HEK293 (cell line): Measurements from ENCODE around the gene ISG20L2.

Source experiments
- CTCF ChIA-PET: fragments of 350-600 bp; formaldehyde crosslinking; extraction: SDS; loops from one replicate; lab custom pipeline; 2021; ENCODE audit warnings: antibody characterized with exemption; lab: Yijun Ruan, JAX
- POLR2A ChIA-PET: fragments of 300-600 bp; formaldehyde crosslinking; extraction: SDS; loops from one replicate; lab custom pipeline; 2020; ENCODE audit warnings: antibody characterized with exemption, inconsistent platforms; lab: Yijun Ruan, JAX
- H3K27ac ChIP-seq: fragments of 200-500 bp; sonication (Bioruptor generic); 2 replicates; pipeline ENCODE4 v1.5.1; 2014; ENCODE audit warnings: low read depth, low read length, control low read depth, inconsistent platforms; ENCODE audit errors: extremely low read depth
- H3K36me3 ChIP-seq, 2 experiments: fragments of 200-500 bp in 1 of 2; sonication (Bioruptor generic) in 1 of 2; 1 replicate in 1 of 2; 2 replicates in 1 of 2; pipeline ENCODE4 v1.5.1; 2014 to 2017; ENCODE audit warnings: inconsistent platforms in 2 of 2, low read length in 2 of 2; ENCODE audit not compliant: control insufficient read depth in 2 of 2, insufficient read depth in 1 of 2
- H3K4me1 ChIP-seq: fragments of 200-500 bp; sonication (Bioruptor generic); 2 replicates; pipeline ENCODE4 v1.5.1; 2014; ENCODE audit warnings: mild to moderate bottlenecking, low read length, inconsistent platforms; ENCODE audit not compliant: control insufficient read depth, insufficient read depth
- H3K4me3 ChIP-seq: 2 replicates; pipeline ENCODE4 v1.5.1; 2011; ENCODE audit warnings: low read depth, mild to moderate bottlenecking, control low read depth, low read length, moderate library complexity
- H3K9me3 ChIP-seq: fragments of 200-500 bp; sonication (Bioruptor generic); 2 replicates; pipeline ENCODE4 v1.5.1; 2014; ENCODE audit warnings: low read depth, low read length, inconsistent platforms; ENCODE audit not compliant: control insufficient read depth, insufficient read depth
- HOXC10 ChIP-seq: sonication (generic); formaldehyde crosslinking; IDR thresholded peaks from 2 replicates; pipeline ENCODE4 v1.8.1; 2023; ENCODE audit warnings: mild to moderate bottlenecking, missing genetic modification reagents
- KLF10 ChIP-seq: fragments of 450-650 bp; IDR thresholded peaks from 2 replicates; pipeline ENCODE4 v1.5.1; 2018; ENCODE audit warnings: missing biosample characterization, mild to moderate bottlenecking, missing genetic modification characterization
- SCRT1 ChIP-seq: fragments of 450-650 bp; formaldehyde crosslinking; IDR thresholded peaks from 2 replicates; pipeline ENCODE4 v1.5.1; 2016; ENCODE audit warnings: missing biosample characterization, missing genetic modification characterization, borderline replicate concordance
- SCRT2 ChIP-seq: fragments of 450-650 bp; formaldehyde crosslinking; IDR thresholded peaks from 2 replicates; pipeline ENCODE4 v1.5.1; 2016; ENCODE audit warnings: missing biosample characterization, missing genetic modification characterization
- WT1 ChIP-seq: fragments of 450-650 bp; formaldehyde crosslinking; IDR thresholded peaks from 2 replicates; pipeline ENCODE4 v1.5.1; 2016; ENCODE audit warnings: missing biosample characterization, missing genetic modification characterization
- ZBTB8A ChIP-seq: fragments of 450-650 bp; formaldehyde crosslinking; IDR thresholded peaks from 2 replicates; pipeline ENCODE4 v1.5.1; 2016; ENCODE audit warnings: missing biosample characterization, missing genetic modification characterization
- ZNF138 ChIP-seq: fragments of 450-650 bp; formaldehyde crosslinking; IDR thresholded peaks from 2 replicates; pipeline ENCODE4 v1.5.1; 2016; ENCODE audit warnings: missing biosample characterization, missing genetic modification characterization, borderline replicate concordance
- ZNF2 ChIP-seq: fragments of 450-650 bp; formaldehyde crosslinking; IDR thresholded peaks from 2 replicates; pipeline ENCODE4 v1.5.1; 2016; ENCODE audit warnings: missing biosample characterization, missing genetic modification characterization
- ZNF292 ChIP-seq: fragments of 450-650 bp; formaldehyde crosslinking; IDR thresholded peaks from 2 replicates; pipeline ENCODE4 v1.5.1; 2016; ENCODE audit warnings: low read depth, missing biosample characterization, missing genetic modification characterization, borderline replicate concordance
- ZNF426 ChIP-seq: fragments of 450-650 bp; formaldehyde crosslinking; IDR thresholded peaks from 2 replicates; pipeline ENCODE4 v1.5.1; 2017; ENCODE audit warnings: missing biosample characterization, missing genetic modification characterization, mild to moderate bottlenecking, inconsistent platforms, moderate library complexity
- ZNF501 ChIP-seq: fragments of 450-650 bp; formaldehyde crosslinking; IDR thresholded peaks from 2 replicates; pipeline ENCODE4 v1.5.1; 2016; ENCODE audit warnings: missing biosample characterization, missing genetic modification characterization
- ZNF548 ChIP-seq: fragments of 450-650 bp; formaldehyde crosslinking; IDR thresholded peaks from 2 replicates; pipeline ENCODE4 v1.5.1; 2016; ENCODE audit warnings: missing biosample characterization, missing genetic modification characterization
- ZNF555 ChIP-seq: fragments of 450-650 bp; formaldehyde crosslinking; conservative IDR thresholded peaks from 2 replicates; pipeline ENCODE4 v1.5.1; 2017; ENCODE audit warnings: missing biosample characterization, mild to moderate bottlenecking, missing genetic modification characterization, inconsistent platforms
- ZNF664 ChIP-seq: fragments of 450-650 bp; formaldehyde crosslinking; IDR thresholded peaks from 2 replicates; pipeline ENCODE4 v1.5.1; 2016; ENCODE audit warnings: missing biosample characterization, missing genetic modification characterization
- ZNF670 ChIP-seq: fragments of 450-650 bp; formaldehyde crosslinking; IDR thresholded peaks from 2 replicates; pipeline ENCODE4 v1.5.1; 2016; ENCODE audit warnings: missing biosample characterization, missing genetic modification characterization, low read depth

The ISG20L2 gene

GRCh38 chr1:156740237-156740740 lies 11.7 kb upstream of the ISG20L2 start:
- Histone ChIP-seq H3K36me3 (peaks cover 0 to 73% of the 10 kb centered on the region in 2 experiments; a peak in 2 of 3 replicates), H3K27ac (peak overlapping the region; percentile 59), H3K4me3 (peak overlapping the region; percentile 74), H3K4me1 (no peaks in the 10 kb centered on the region), H3K9me3 (no peaks in the 10 kb centered on the region)
- CTCF ChIA-PET: interaction anchor here (0.6 to 3.5 kb wide), 4 partner anchors 13 to 136 kb away, joined by 3 to 28 read pairs (median 6); partner anchors contain the start of genes ISG20L2 and METTL25B
- POLR2A ChIA-PET: interaction anchor here (0.9 to 3.1 kb wide), 9 partner anchors 9 to 79 kb away, joined by 3 to 110 read pairs (median 8); partner anchors contain the start of genes HDGF, ISG20L2, METTL25B and PRCC
- no peak for TF ChIP-seq ZNF2 (tag by site-specific recombination)

- H3K36me3 ChIP-seq: peaks cover 4 to 66% of the 10 kb centered on the region in 2 experiments; a peak in 2 of 3 replicates
- CTCF ChIA-PET: interaction anchor here (1.0 to 3.5 kb wide), 3 partner anchors 11 to 150 kb away, joined by 3 to 28 read pairs (median 5); partner anchors contain the start of genes ISG20L2 and METTL25B
Measured at GRCh38 chr1:156738916-156739315, 10.3 kb upstream of the ISG20L2 start.

GRCh38 chr1:156738407-156738806 lies 9.8 kb upstream of the ISG20L2 start:
- H3K9me3 ChIP-seq: no peaks in the 10 kb centered on the region
- no peaks in the 10 kb centered on the region for H3K4me1 ChIP-seq
- ChIA-PET POLR2A (interaction anchor here (1.2 to 3.1 kb wide), 2 partner anchors 14 to 29 kb away, joined by 3 to 63 read pairs; partner anchors contain the start of genes HDGF and PRCC), CTCF (interaction anchor here (1.0 to 3.5 kb wide), 3 partner anchors 11 to 151 kb away, joined by 3 to 28 read pairs (median 5); partner anchors contain the start of genes ISG20L2 and METTL25B)
- H3K36me3 ChIP-seq: peaks cover 4 to 66% of the 10 kb centered on the region in 2 experiments; a peak in 2 of 3 replicates
- TF ChIP-seq ZNF555 (tag by site-specific recombination): no peak
- no peak for TF ChIP-seq ZNF548 (tag by site-specific recombination)
- no peak for TF ChIP-seq ZNF292 (tag by site-specific recombination)
- TF ChIP-seq ZNF501 (tag by site-specific recombination): no peak
- H3K27ac ChIP-seq: no peak overlapping the region
- H3K4me3 ChIP-seq: no peak overlapping the region

More at GRCh38 chr1:156738916-156739315, 10.3 kb upstream of the ISG20L2 start:
- POLR2A ChIA-PET: interaction anchor here (0.9 to 3.1 kb wide), 3 partner anchors 10 to 28 kb away, joined by 3 to 63 read pairs (median 4); partner anchors contain the start of genes HDGF, ISG20L2, METTL25B and PRCC
- TF ChIP-seq ZNF670 (tag by site-specific recombination) (no peak), ZNF426 (tag by site-specific recombination) (no peak), HOXC10 (no peak), WT1 (tag by site-specific recombination) (no peak), ZBTB8A (no peak), ZNF664 (peak; percentile 14; the same call in 1 of the 2 replicates)
- Histone ChIP-seq H3K4me1 (no peaks in the 10 kb centered on the region), H3K4me3 (no peak overlapping the region), H3K9me3 (no peaks in the 10 kb centered on the region), H3K27ac (no peak overlapping the region)

- H3K4me3 ChIP-seq: no peak overlapping the region
- H3K4me1 ChIP-seq: no peaks in the 10 kb centered on the region
- ChIA-PET POLR2A (no interaction called here), CTCF (interaction anchor here (1.6 to 10.1 kb wide), 2 partner anchors 28 to 49 kb away, joined by 5 to 526 read pairs; partner anchors contain the start of genes CRABP2 and NES)
- TF ChIP-seq SCRT1 (peak; percentile 10; the same call in 1 of the 2 replicates), SCRT2 (0 out of 2 replicates have a peak, but pooled peaks have one; percentile 19), KLF10 (tag by site-specific recombination) (no peak), ZNF138 (tag by site-specific recombination) (no peak)
- H3K36me3 ChIP-seq: peaks cover 4 to 68% of the 10 kb centered on the region in 2 experiments; a peak in 2 of 3 replicates
- H3K27ac ChIP-seq: no peak overlapping the region
- no peaks in the 10 kb centered on the region for H3K9me3 ChIP-seq
Measured at GRCh38 chr1:156733989-156734584, 5.5 kb upstream of the ISG20L2 start.
